ENCODE results near the gene APOB. TPM values are rescaled to one million over a fixed set of nuclear protein-coding genes. Genes with fewer than 3 reads are reported as not detected.

Gene APOB
- total RNA-seq, 2 donors from 2014 or later: 7.5 to 14.1 TPM

DNA sequence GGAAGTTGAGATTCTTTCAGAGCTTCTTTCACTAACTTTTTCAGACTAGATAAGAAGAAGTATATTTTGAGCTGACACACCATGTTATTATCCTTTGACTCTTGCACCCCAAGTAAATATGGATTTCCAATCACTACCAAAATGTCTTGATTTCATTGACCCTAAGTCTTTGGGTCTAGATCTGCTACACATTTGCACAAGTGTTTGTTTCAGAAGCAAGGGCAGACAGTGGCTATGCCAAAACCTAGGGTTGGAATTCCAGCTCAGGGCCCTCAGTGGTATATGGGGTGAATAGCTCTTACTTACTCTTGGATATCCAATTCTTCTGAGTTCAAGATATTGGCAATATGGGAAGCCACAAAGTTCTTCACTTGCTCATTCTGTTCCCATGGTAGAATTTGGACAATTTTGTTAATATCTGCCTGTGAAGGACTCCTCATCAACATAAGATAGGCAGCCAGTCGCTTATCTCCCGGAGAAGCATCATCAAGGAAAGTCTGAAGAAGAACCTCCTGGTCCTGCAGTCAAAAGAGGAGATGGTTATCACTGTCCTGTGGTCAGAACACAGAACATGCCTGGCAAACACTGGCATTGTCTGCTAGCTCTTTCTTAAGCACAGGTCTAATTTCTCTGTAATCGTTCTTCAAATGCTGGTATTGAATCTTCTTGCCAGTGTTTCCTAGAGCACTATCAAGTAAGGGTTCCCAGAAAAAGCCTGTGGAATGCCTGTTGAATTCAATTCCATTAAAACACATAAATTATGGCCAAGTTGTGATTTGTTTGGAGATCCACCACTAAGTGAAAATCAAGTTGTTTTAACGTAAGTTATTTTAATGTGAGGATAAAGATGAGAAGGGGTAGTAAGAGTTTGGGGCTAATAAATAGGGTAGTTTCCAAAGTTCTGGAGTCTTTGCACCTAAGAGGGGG is 15.6 kb downstream of the APOB start:
- Histone ChIP-seq H3K4me3 (ENCODE audit: low read length) (no peak overlapping the region), H3K4me1 (ENCODE audit: control insufficient read depth, insufficient read depth, low read length) (no peaks in the 10 kb centered on the region), H3K27ac (ENCODE audit: low read depth, low read length) (no peak overlapping the region), H3K27me3 (ENCODE audit: control insufficient read depth, insufficient read depth, low read length, poor library complexity, severe bottlenecking) (no peaks in the 10 kb centered on the region), H3K9ac (ENCODE audit: extremely low read depth, low read length, poor library complexity, severe bottlenecking) (no peak overlapping the region), H3K9me3 (ENCODE audit: control insufficient read depth, low read length) (no peaks in the 10 kb centered on the region), H3K36me3 (ENCODE audit: control insufficient read depth, insufficient read depth, low read length) (no peaks in the 10 kb centered on the region)
- H3K36me3 Mint-ChIP-seq (ENCODE audit: low read depth): peaks cover 3% of the 10 kb centered on the region
- no peak for DNase-seq
- no peaks in the 10 kb centered on the region for H3K9me3 Mint-ChIP-seq
- WGBS, 2 experiments (ENCODE audit: insufficient coverage in 1 of 2, insufficient read length in 1 of 2): 94 to 98% methylated on average over 4 of the region's 4 CpGs
- H3K4me3 Mint-ChIP-seq: no peak overlapping the region
- H3K4me1 Mint-ChIP-seq: no peaks in the 10 kb centered on the region
- H3K27me3 Mint-ChIP-seq (ENCODE audit: insufficient read depth): no peaks in the 10 kb centered on the region
- no peak overlapping the region for H3K27ac Mint-ChIP-seq
- TF ChIP-seq, protein P1, sequence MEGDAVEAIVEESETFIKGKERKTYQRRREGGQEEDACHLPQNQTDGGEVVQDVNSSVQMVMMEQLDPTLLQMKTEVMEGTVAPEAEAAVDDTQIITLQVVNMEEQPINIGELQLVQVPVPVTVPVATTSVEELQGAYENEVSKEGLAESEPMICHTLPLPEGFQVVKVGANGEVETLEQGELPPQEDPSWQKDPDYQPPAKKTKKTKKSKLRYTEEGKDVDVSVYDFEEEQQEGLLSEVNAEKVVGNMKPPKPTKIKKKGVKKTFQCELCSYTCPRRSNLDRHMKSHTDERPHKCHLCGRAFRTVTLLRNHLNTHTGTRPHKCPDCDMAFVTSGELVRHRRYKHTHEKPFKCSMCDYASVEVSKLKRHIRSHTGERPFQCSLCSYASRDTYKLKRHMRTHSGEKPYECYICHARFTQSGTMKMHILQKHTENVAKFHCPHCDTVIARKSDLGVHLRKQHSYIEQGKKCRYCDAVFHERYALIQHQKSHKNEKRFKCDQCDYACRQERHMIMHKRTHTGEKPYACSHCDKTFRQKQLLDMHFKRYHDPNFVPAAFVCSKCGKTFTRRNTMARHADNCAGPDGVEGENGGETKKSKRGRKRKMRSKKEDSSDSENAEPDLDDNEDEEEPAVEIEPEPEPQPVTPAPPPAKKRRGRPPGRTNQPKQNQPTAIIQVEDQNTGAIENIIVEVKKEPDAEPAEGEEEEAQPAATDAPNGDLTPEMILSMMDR (conservative IDR thresholded peaks at IDR 0.05): no peak

- Mint-ChIP-seq H3K4me3 (no peak overlapping the region), H3K4me1 (no peaks in the 10 kb centered on the region), H3K9me3 (no peaks in the 10 kb centered on the region), H3K27me3 (ENCODE audit: insufficient read depth) (peaks cover 6% of the 10 kb centered on the region), H3K36me3 (ENCODE audit: low read depth) (peaks cover 3% of the 10 kb centered on the region), H3K27ac (no peak overlapping the region)
- Histone ChIP-seq H3K9ac (ENCODE audit: extremely low read depth, low read length, poor library complexity, severe bottlenecking) (no peak overlapping the region), H3K27ac (ENCODE audit: low read depth, low read length) (no peak overlapping the region), H3K27me3 (ENCODE audit: control insufficient read depth, insufficient read depth, low read length, poor library complexity, severe bottlenecking) (peaks cover 7% of the 10 kb centered on the region), H3K9me3 (ENCODE audit: control insufficient read depth, low read length) (no peaks in the 10 kb centered on the region), H3K4me3 (ENCODE audit: low read length) (no peak overlapping the region), H3K4me1 (ENCODE audit: control insufficient read depth, insufficient read depth, low read length) (no peaks in the 10 kb centered on the region), H3K36me3 (ENCODE audit: control insufficient read depth, insufficient read depth, low read length) (no peaks in the 10 kb centered on the region)
- TF ChIP-seq, protein P1 (conservative IDR thresholded peaks at IDR 0.05): no peak
- no peak for DNase-seq
These were observed 17.2 kb downstream of the APOB start for GRCh38 chr2:21026479-21027282.

GRCh38 chr2:21025690-21026478 is 18.0 kb downstream of the APOB start:
- Mint-ChIP-seq H3K4me3 (no peak overlapping the region), H3K4me1 (no peaks in the 10 kb centered on the region), H3K27ac (no peak overlapping the region), H3K36me3 (ENCODE audit: low read depth) (peaks cover 3% of the 10 kb centered on the region), H3K9me3 (no peaks in the 10 kb centered on the region), H3K27me3 (ENCODE audit: insufficient read depth) (peaks cover 6% of the 10 kb centered on the region)
- WGBS, 2 experiments (ENCODE audit: insufficient coverage in 1 of 2, insufficient read length in 1 of 2): 94 to 96% methylated on average over 2 to 11 of the region's 11 CpGs
- DNase-seq: no peak
- Histone ChIP-seq H3K4me1 (ENCODE audit: control insufficient read depth, insufficient read depth, low read length) (no peaks in the 10 kb centered on the region), H3K36me3 (ENCODE audit: control insufficient read depth, insufficient read depth, low read length) (no peaks in the 10 kb centered on the region), H3K9me3 (ENCODE audit: control insufficient read depth, low read length) (no peaks in the 10 kb centered on the region), H3K4me3 (ENCODE audit: low read length) (no peak overlapping the region), H3K27ac (ENCODE audit: low read depth, low read length) (no peak overlapping the region), H3K27me3 (ENCODE audit: control insufficient read depth, insufficient read depth, low read length, poor library complexity, severe bottlenecking) (peaks cover 7% of the 10 kb centered on the region), H3K9ac (ENCODE audit: extremely low read depth, low read length, poor library complexity, severe bottlenecking) (no peak overlapping the region)
- TF ChIP-seq, protein P1 (conservative IDR thresholded peaks at IDR 0.05): no peak

Data from endodermal cell (in vitro differentiated cells).